HepG2 (cell line): ENCODE data around the gene UBL5. TPM values are rescaled to one million over a fixed set of nuclear protein-coding genes. Genes with fewer than 3 reads are reported as not detected.

Source experiments
- ASH2L ChIP-seq: fragments of 300-600, 200-600 bp; sonication (generic); IDR thresholded peaks from 2 replicates; pipeline ENCODE4 v1.7.0; 2017; ENCODE audit warnings: low read depth, mild to moderate bottlenecking, moderate library complexity, mixed read lengths, low read length; ENCODE audit not compliant: insufficient read length
- ATF5 ChIP-seq: sonication (generic); formaldehyde crosslinking; IDR thresholded peaks from 2 replicates; pipeline ENCODE4 v1.4.0; 2020; ENCODE audit warnings: mild to moderate bottlenecking, low read depth, missing genetic modification reagents
- CBX5 ChIP-seq: sonication (generic); formaldehyde crosslinking; IDR thresholded peaks from 2 replicates; pipeline ENCODE4 v1.4.0; 2020; ENCODE audit warnings: missing genetic modification reagents, borderline replicate concordance
- ETS1 ChIP-seq: sonication (generic); formaldehyde crosslinking; IDR thresholded peaks from 2 replicates; pipeline ENCODE4 v1.4.0; 2020; ENCODE audit warnings: missing genetic modification reagents
- HNRNPUL1 ChIP-seq: fragments of 200-400 bp; formaldehyde crosslinking; IDR thresholded peaks from 2 replicates; pipeline ENCODE4 v1.6.1; 2017; ENCODE audit warnings: low read depth, mild to moderate bottlenecking, low read length, moderate library complexity
- MXD4 ChIP-seq: IDR thresholded peaks from 2 replicates; pipeline ENCODE4 v1.6.1; 2016; ENCODE audit warnings: mild to moderate bottlenecking, missing biosample characterization, missing genetic modification reagents
- PAX8 ChIP-seq: sonication (generic); formaldehyde crosslinking; IDR thresholded peaks from 2 replicates; pipeline ENCODE4 v1.8.0; 2022; ENCODE audit warnings: mild to moderate bottlenecking, missing genetic modification reagents, borderline replicate concordance
- PRDM10 ChIP-seq: sonication (generic); formaldehyde crosslinking; IDR thresholded peaks from 2 replicates; pipeline ENCODE4 v1.4.0; 2020; ENCODE audit warnings: low read depth, missing genetic modification reagents
- SSRP1 ChIP-seq: IDR thresholded peaks from 2 replicates; pipeline ENCODE4 v1.6.1; 2016; ENCODE audit warnings: control low read depth
- THRA ChIP-seq: sonication (generic); formaldehyde crosslinking; IDR thresholded peaks from 2 replicates; pipeline ENCODE4 v1.4.0; 2020; ENCODE audit warnings: missing genetic modification reagents, borderline replicate concordance
- ZBTB49 ChIP-seq: sonication (generic); formaldehyde crosslinking; IDR thresholded peaks from 2 replicates; pipeline ENCODE4 v1.4.0; 2020; ENCODE audit warnings: missing genetic modification reagents, borderline replicate concordance
- ZBTB7A ChIP-seq: sonication (generic); formaldehyde crosslinking; IDR thresholded peaks from 2 replicates; pipeline ENCODE4 v1.8.0; 2022; ENCODE audit warnings: mild to moderate bottlenecking, missing genetic modification reagents
- ZFP36L2 ChIP-seq: sonication (generic); formaldehyde crosslinking; IDR thresholded peaks from 2 replicates; pipeline ENCODE4 v1.4.0; 2020; ENCODE audit warnings: missing genetic modification reagents
- ZNF101 ChIP-seq: sonication (generic); formaldehyde crosslinking; IDR thresholded peaks from 2 replicates; pipeline ENCODE4 v1.4.0; 2020; ENCODE audit warnings: mild to moderate bottlenecking, low read depth, missing genetic modification reagents, borderline replicate concordance
- ZNF124 ChIP-seq: sonication (generic); formaldehyde crosslinking; IDR thresholded peaks from 2 replicates; pipeline ENCODE4 v1.4.0; 2020; ENCODE audit warnings: missing genetic modification reagents
- ZNF383 ChIP-seq: sonication (generic); formaldehyde crosslinking; IDR thresholded peaks from 2 replicates; pipeline ENCODE4 v1.4.0; 2020; ENCODE audit warnings: missing genetic modification reagents, mild to moderate bottlenecking, borderline replicate concordance
- ZNF552 ChIP-seq: sonication (generic); formaldehyde crosslinking; IDR thresholded peaks from 2 replicates; pipeline ENCODE4 v1.9.0; 2022; ENCODE audit warnings: missing genetic modification reagents, mild to moderate bottlenecking, borderline replicate concordance
- ZNF790 ChIP-seq: sonication (generic); formaldehyde crosslinking; IDR thresholded peaks from 2 replicates; pipeline ENCODE4 v1.8.0; 2022; ENCODE audit warnings: missing genetic modification reagents, mild to moderate bottlenecking, borderline replicate concordance
- ZSCAN12 ChIP-seq: sonication (generic); formaldehyde crosslinking; IDR thresholded peaks from 2 replicates; pipeline ENCODE4 v1.9.0; 2021; ENCODE audit warnings: mild to moderate bottlenecking, missing genetic modification reagents
- polyA plus RNA-seq, 8 experiments: library from polyadenylated mRNA; depleted of rRNA in 3 of 8; stranded (reverse) in 7 of 8; unstranded in 1 of 8; fragments of >200 nt; fragmentation: Illumina TruSeq in 4 of 8; extraction: Trizol in 4 of 8; gene quantifications; 2 replicates each; pipeline versions ENCODE4 v1.2.1 to v1.2.3, GENCODE V29; 2011 to 2016; ENCODE audit warnings: low read depth in 4 of 8, missing spikeins in 1 of 8, mixed read lengths in 1 of 8; ENCODE audit not compliant: insufficient read depth in 1 of 8
- total RNA-seq, 5 experiments: library from RNA; depleted of rRNA; stranded (reverse); fragments of >200 nt; fragmentation: Illumina TruSeq; extraction: Trizol; gene quantifications; 2 replicates each; pipeline ENCODE4 v1.2.3, GENCODE V29; 2016; ENCODE audit warnings: low read depth in 1 of 5

The UBL5 gene
- total and polyA plus RNA-seq, 2 of the 13 experiments (the other 11 are each of a cell fraction or from before 2014, with no cell fraction given), result 373 to 487 TPM

- 0 out of 2 replicates have a peak, but pooled peaks have one; percentile 39 for TF ChIP-seq ZNF552 (CRISPR knock-in tag)
- TF ChIP-seq CBX5 (CRISPR knock-in tag), result no peak
- TF ChIP-seq ETS1, result no peak
- no peak for TF ChIP-seq ZNF124 (CRISPR knock-in tag)
- no peak for TF ChIP-seq ZNF101 (CRISPR knock-in tag)
- TF ChIP-seq ZSCAN12 (CRISPR knock-in tag), result no peak
- TF ChIP-seq SSRP1, result no peak
- no peak for TF ChIP-seq ZBTB7A (CRISPR knock-in tag)
- no peak for TF ChIP-seq ATF5
- no peak for TF ChIP-seq ASH2L
- TF ChIP-seq PRDM10, result no peak
- no peak for TF ChIP-seq HNRNPUL1
- no peak for TF ChIP-seq ZBTB49
- no peak; the same call in 1 of the 2 replicates for TF ChIP-seq THRA
- no peak for TF ChIP-seq ZNF383 (CRISPR knock-in tag)
- peak; percentile 91; the same call in 1 of the 2 replicates for TF ChIP-seq ZNF790 (CRISPR knock-in tag)
- no peak for TF ChIP-seq ZFP36L2 (CRISPR knock-in tag)
- TF ChIP-seq PAX8 (CRISPR knock-in tag), result no peak
- TF ChIP-seq MXD4, result no peak
These were observed 9.5 kb upstream of the UBL5 start (continued) for GRCh38 chr19:9818175-9818733.
